ENCODE data around the gene PDZD4. TPM values are rescaled to one million over a fixed set of nuclear protein-coding genes. Genes with fewer than 3 reads are reported as not detected.
A peak's percentile ranks its signal among the peaks of the same experiment; 100 is the strongest.

Gene PDZD4
- total RNA-seq, 2 experiments from 2014 or later: 1.4 to 2.6 TPM

DNA sequence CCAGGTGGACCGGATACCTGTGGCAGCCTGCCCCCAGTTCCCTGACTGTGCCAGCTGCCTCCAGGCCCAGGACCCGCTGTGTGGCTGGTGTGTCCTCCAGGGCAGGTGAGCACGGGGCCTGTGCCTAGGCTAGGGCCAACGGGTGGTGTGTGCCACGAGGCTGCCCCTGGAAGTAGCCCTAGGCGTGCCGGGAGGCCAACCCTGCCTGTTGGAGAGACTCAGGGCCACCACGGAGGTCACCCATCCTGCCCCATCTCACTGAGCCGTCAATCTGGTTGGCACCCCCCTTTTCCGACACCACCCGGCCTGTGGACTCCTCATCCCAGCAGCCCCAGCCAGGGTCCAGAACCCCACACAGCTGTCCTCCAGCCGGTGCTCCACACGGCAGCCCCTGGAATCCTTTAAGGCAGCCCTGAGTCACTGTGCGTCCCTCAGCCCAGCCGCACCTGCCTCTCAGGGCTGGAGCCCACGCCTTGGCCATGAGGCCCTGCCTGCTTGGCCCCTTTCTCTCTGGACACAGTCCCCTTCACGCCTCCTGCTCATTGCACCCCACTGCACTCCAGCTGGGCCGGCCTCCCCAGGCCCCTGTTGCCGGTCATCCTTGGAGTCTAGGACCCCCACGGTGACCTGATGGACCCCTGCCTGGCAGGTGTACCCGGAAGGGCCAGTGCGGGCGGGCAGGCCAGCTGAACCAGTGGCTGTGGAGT is 61.0 kb downstream of the PDZD4 start:
- POLR2A ChIA-PET: interaction anchor here (1.3 to 1.6 kb wide), 2 partner anchors 8 to 22 kb away, joined by 4 to 6 read pairs; no protein-coding TSS in a partner anchor
- Mint-ChIP-seq H3K27ac (no peak overlapping the region), H3K4me1 (ENCODE audit: low read depth) (peaks cover 12% of the 10 kb centered on the region), H3K4me3 (no peak overlapping the region), H3K27me3 (no peaks in the 10 kb centered on the region), H3K9me3 (no peaks in the 10 kb centered on the region), H3K36me3 (ENCODE audit: low read depth) (no peaks in the 10 kb centered on the region)
- CTCF ChIA-PET: no interaction called here
- no peak for TF ChIP-seq CTCF (IDR thresholded peaks at IDR 0.05)
- DNase-seq (no peak), ATAC-seq (no peak)
- intact Hi-C loops (cut with micrococcal nuclease): loop anchor here (10.0 kb wide), 1 partner anchor 155 kb away; the partner anchor contains the start of gene ARHGAP4

- H3K4me1 Mint-ChIP-seq (ENCODE audit: low read depth): peaks cover 16% of the 10 kb centered on the region
- no peaks in the 10 kb centered on the region for H3K36me3 Mint-ChIP-seq (ENCODE audit: low read depth)
- H3K4me3 Mint-ChIP-seq: peak overlapping the region; percentile 31
- H3K27ac Mint-ChIP-seq: peak overlapping the region; percentile 59
- no peak for DNase-seq
- no peaks in the 10 kb centered on the region for H3K9me3 Mint-ChIP-seq
- ChIA-PET CTCF (interaction anchor here (0.6 kb wide), 1 partner anchor 827 kb away, joined by 3 read pairs; no protein-coding TSS in a partner anchor), POLR2A (interaction anchor here (1.3 to 1.6 kb wide), 2 partner anchors 9 to 23 kb away, joined by 4 to 6 read pairs; no protein-coding TSS in a partner anchor)
- intact Hi-C loops (cut with micrococcal nuclease): loop anchor here (10.0 kb wide), 1 partner anchor 156 kb away; the partner anchor contains the start of gene ARHGAP4
- TF ChIP-seq CTCF (IDR thresholded peaks at IDR 0.05): no peak
- H3K27me3 Mint-ChIP-seq: no peaks in the 10 kb centered on the region
- ATAC-seq: no peak
These were observed 61.8 kb downstream of the PDZD4 start for GRCh38 chrX:153768311-153769157.

DNA sequence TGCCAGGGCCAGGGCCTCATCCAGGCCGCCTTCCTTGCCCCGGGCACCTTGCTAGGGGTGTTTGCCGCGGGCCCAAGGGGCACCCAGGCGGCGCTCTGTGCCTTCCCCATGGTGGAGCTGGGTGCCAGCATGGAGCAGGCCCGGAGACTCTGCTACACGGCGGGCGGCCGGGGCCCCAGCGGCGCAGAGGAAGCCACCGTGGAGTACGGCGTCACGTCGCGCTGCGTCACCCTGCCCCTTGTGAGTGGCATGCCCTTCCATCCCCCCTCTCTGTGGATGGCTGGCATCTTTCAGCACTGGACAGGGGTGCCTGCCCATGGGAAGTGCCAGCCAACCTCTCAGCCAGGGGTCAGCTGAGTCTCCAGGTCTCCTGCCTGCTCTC is 62.7 kb downstream of the PDZD4 start:
- H3K27ac Mint-ChIP-seq: no peak overlapping the region
- H3K27me3 Mint-ChIP-seq: no peaks in the 10 kb centered on the region
- DNase-seq: no peak
- no peak overlapping the region for H3K4me3 Mint-ChIP-seq
- POLR2A ChIA-PET: interaction anchor here (1.3 to 1.6 kb wide), 2 partner anchors 10 to 24 kb away, joined by 4 to 6 read pairs; no protein-coding TSS in a partner anchor
- H3K4me1 Mint-ChIP-seq (ENCODE audit: low read depth): peaks cover 16% of the 10 kb centered on the region
- CTCF ChIA-PET: interaction anchor here (0.6 to 1.8 kb wide), 2 partner anchors 182 to 826 kb away, joined by 3 to 4 read pairs; no protein-coding TSS in a partner anchor
- intact Hi-C loops (cut with micrococcal nuclease): loop anchor here (10.0 kb wide), 1 partner anchor 157 kb away; the partner anchor contains the start of gene ARHGAP4
- TF ChIP-seq CTCF (IDR thresholded peaks at IDR 0.05): no peak
- no peaks in the 10 kb centered on the region for H3K9me3 Mint-ChIP-seq
- ATAC-seq: no peak
- no peaks in the 10 kb centered on the region for H3K36me3 Mint-ChIP-seq (ENCODE audit: low read depth)

DNA sequence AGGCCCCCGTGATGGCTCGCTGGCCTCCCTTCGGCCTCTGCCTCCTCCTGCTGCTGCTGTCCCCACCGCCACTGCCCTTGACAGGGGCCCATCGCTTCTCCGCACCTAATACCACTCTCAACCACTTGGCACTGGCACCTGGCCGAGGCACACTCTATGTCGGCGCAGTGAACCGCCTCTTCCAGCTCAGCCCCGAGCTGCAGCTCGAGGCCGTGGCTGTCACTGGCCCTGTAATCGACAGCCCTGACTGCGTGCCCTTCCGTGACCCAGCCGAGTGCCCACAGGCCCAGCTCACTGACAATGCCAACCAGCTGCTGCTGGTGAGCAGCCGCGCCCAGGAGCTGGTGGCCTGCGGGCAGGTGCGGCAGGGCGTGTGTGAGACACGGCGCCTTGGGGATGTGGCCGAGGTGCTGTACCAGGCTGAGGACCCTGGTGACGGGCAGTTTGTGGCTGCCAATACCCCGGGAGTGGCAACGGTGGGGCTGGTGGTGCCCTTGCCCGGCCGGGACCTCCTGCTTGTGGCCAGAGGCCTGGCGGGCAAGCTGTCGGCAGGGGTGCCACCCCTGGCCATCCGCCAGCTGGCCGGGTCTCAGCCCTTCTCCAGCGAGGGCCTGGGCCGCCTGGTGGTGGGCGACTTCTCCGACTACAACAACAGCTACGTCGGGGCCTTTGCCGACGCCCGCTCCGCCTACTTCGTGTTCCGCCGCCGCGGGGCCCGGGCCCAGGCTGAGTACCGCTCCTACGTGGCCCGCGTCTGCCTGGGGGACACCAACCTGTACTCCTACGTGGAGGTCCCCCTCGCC is 63.3 kb downstream of the PDZD4 start:
- intact Hi-C loops (cut with micrococcal nuclease): loop anchor here (10.0 kb wide), 1 partner anchor 158 kb away; the partner anchor contains the start of gene ARHGAP4
- no peak for DNase-seq

More for the DNA sequence above, 63.3 kb downstream of the PDZD4 start:
- no peak for TF ChIP-seq CTCF (IDR thresholded peaks at IDR 0.05)
- no peaks in the 10 kb centered on the region for H3K36me3 Mint-ChIP-seq (ENCODE audit: low read depth)
- H3K9me3 Mint-ChIP-seq: no peaks in the 10 kb centered on the region
- no peak overlapping the region for H3K4me3 Mint-ChIP-seq
- no peaks in the 10 kb centered on the region for H3K27me3 Mint-ChIP-seq
- H3K4me1 Mint-ChIP-seq (ENCODE audit: low read depth): peaks cover 16% of the 10 kb centered on the region
- H3K27ac Mint-ChIP-seq: peak overlapping the region; percentile 88
- no peak for ATAC-seq
- ChIA-PET POLR2A (no interaction called here), CTCF (interaction anchor here (0.8 to 1.8 kb wide), 3 partner anchors 155 to 183 kb away, joined by 3 to 4 read pairs (median 4); no protein-coding TSS in a partner anchor)

Data from activated CD8-positive, alpha-beta T cell treated with anti-CD3 and anti-CD28 coated beads for 36 hours (primary cell).